ENCODE results near the gene SDK2.
"Not testable (repeated sequence)": the region's sequence is repeated elsewhere in the genome, so short reads cannot be mapped to it uniquely, and the experiment has no call there.

Gene SDK2

GRCh38 chr17:73463821-73464220 is 180.4 kb downstream of the SDK2 start:
- H3K4me3 ChIP-seq (ENCODE audit: low read length), result no peak overlapping the region
- no peak for TF ChIP-seq CTCF (conservative IDR thresholded peaks at IDR 0.05; ENCODE audit: low read length)
- no peak for DNase-seq (ENCODE audit: low read depth)

- DNase-seq (ENCODE audit: low read depth), result no peak
- no peak overlapping the region for H3K4me3 ChIP-seq (ENCODE audit: low read length)
- TF ChIP-seq CTCF (conservative IDR thresholded peaks at IDR 0.05; ENCODE audit: low read length), result no peak
Observed at GRCh38 chr17:73462823-73463222, 181.4 kb downstream of the SDK2 start.

DNA sequence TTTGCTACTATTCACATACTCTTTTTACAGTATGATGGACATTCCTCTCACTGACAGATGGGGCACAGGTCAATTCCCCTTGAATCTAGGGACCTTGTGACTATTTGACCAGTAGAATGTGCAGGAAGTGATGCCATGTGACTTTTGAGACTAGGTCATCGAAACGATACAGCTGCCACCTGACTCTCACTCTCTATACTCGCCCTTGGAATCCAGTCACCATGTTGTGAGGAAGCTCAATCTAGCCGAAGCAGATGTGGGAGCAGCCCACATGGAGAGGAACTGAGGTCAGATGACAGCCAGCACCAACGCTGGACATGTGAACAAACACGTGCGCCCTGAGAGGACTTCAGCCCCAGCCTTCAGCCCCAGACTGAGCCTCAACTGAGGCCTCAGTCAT is 184.3 kb downstream of the SDK2 start:
- no peak for DNase-seq (ENCODE audit: low read depth)
- no peak overlapping the region for H3K4me3 ChIP-seq (ENCODE audit: low read length)
- TF ChIP-seq CTCF (conservative IDR thresholded peaks at IDR 0.05; ENCODE audit: low read length), result no peak

DNA sequence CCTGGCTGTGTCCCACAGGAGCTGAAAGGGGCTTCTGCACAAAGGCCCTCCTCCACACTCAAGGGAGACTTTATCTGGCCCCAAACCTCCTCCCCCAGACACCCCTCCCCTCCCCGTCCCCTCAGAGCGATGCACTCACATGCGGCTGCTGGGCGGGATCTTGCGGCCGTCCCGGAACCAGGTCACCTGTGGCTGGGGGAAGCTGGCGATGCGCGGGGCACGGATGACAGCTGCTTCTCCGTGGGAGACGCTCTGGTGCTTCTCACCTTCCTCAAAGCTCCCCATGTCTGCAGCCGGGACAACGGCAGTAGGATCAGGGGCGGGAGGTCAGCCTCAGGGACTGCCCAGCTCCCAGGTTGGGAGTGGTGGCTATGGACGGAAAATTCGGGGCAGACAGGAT is 188.5 kb downstream of the SDK2 start:
- no peak for TF ChIP-seq CTCF (conservative IDR thresholded peaks at IDR 0.05; ENCODE audit: low read length)
- no peak for DNase-seq (ENCODE audit: low read depth)
- H3K4me3 ChIP-seq (ENCODE audit: low read length), result no peak overlapping the region

DNA sequence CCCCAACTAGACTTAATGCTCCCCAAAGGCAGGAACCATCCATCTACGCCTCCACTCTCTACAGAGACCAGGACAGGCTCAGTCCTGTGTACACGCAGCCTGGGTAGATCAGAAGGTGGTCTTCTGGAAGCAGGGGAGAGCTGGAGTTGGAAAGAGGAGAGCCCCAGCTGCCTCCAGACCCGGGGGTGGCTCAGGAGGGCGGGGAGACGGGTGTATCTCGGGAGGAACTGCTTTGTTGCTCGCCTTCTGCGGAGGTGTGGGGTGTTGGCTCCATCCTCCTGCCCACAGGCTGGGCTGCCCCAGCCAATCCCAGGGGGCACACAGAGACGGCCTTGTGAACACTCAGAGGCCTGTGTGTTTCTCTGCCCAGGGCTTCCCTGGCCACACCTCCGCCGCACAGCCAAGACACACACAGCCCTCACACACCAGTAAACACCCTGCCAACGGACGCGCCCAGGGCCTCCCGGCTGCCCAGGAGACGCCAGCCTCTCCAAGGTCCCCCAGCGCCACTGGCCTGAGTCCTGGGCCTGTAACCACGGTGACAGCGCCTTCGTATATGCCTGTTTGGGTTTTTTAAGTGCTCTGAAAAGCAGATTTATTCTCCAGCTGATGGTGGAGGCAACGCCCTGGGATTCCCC is 189.1 kb downstream of the SDK2 start:
- TF ChIP-seq CTCF (conservative IDR thresholded peaks at IDR 0.05; ENCODE audit: low read length), result no peak
- DNase-seq (ENCODE audit: low read depth), result no peak
- H3K4me3 ChIP-seq (ENCODE audit: low read length), result no peak overlapping the region

GRCh38 chr17:73453494-73453893 is 190.8 kb downstream of the SDK2 start:
- not testable (repeated sequence) for DNase-seq (ENCODE audit: low read depth); H3K4me3 ChIP-seq (ENCODE audit: low read length)

DNA sequence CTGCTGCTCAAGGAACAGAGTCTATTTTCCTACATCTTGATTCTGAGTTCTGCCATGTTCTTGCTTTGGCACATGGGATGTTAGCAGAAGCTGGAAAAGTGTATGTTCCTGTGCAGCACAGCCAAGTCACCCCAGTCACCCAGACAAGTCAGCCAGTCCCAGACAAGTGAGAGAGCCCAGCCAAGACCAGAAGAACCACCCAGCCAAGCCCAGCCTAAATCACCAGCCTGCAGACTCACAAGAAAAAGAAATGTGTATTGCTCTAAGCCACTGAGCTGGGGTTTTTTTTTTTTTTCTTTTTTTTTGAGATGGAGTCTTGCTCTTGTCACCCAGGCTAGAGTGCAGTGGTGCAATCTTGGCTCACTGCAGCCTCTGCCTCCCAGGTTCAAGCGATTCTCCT is 191.2 kb downstream of the SDK2 start:
- DNase-seq (ENCODE audit: low read depth), result no peak
- no peak overlapping the region for H3K4me3 ChIP-seq (ENCODE audit: low read length)

More for the DNA sequence above, 191.2 kb downstream of the SDK2 start:
- TF ChIP-seq CTCF (conservative IDR thresholded peaks at IDR 0.05; ENCODE audit: low read length), result no peak
